SU-DHL-6 (cell line): Measurements from ENCODE around the gene UROC1.

ENCODE experiments used
- H2AFZ ChIP-seq: fragments of 200-600 bp; sonication (generic); 2 replicates; pipeline ENCODE4 v1.6.1; 2014; ENCODE audit warnings: low read depth, mild to moderate bottlenecking, moderate library complexity, mixed read lengths, antibody characterized with exemption, low read length; ENCODE audit not compliant: severe bottlenecking
- H3F3A ChIP-seq: fragments of 200-600 bp; shearing (Covaris generic); 2 replicates; pipeline ENCODE4 v1.6.0; 2016; ENCODE audit warnings: antibody characterized with exemption, mild to moderate bottlenecking; ENCODE audit not compliant: insufficient read depth
- H3K27ac ChIP-seq: fragments of 200-600 bp; sonication (generic); 2 replicates; pipeline ENCODE4 v1.5.1; 2016; ENCODE audit warnings: low read depth, mild to moderate bottlenecking, low read length, moderate library complexity, mixed read lengths
- H3K27me3 ChIP-seq: fragments of 200-600 bp; sonication (generic), shearing (Covaris generic); 2 replicates; pipeline ENCODE4 v1.6.0; 2014; ENCODE audit warnings: mild to moderate bottlenecking, low read length
- H3K36me3 ChIP-seq: fragments of 200-600 bp; sonication (generic); 2 replicates; pipeline ENCODE4 v1.6.1; 2014; ENCODE audit warnings: mild to moderate bottlenecking, low read length, mixed read lengths
- H3K4me2 ChIP-seq: fragments of 300-600, 200-600 bp; shearing (Covaris generic), sonication (generic); 2 replicates; pipeline ENCODE4 v1.6.0; 2014; ENCODE audit warnings: low read length, low read depth, mild to moderate bottlenecking; ENCODE audit not compliant: poor library complexity, severe bottlenecking
- H3K4me3 ChIP-seq: fragments of 200-600 bp; sonication (generic); 2 replicates; pipeline ENCODE4 v1.5.1; 2014; ENCODE audit warnings: antibody characterized with exemption, low read length, mild to moderate bottlenecking, mixed read lengths; ENCODE audit not compliant: insufficient read depth, poor library complexity, severe bottlenecking
- H3K79me2 ChIP-seq: fragments of 200-600 bp; sonication (generic); 2 replicates; pipeline ENCODE4 v1.6.1; 2014; ENCODE audit warnings: mild to moderate bottlenecking, low read length, moderate library complexity; ENCODE audit not compliant: insufficient read depth
- H3K9ac ChIP-seq: fragments of 200-600 bp; sonication (generic); 2 replicates; pipeline ENCODE4 v1.7.0; 2014; ENCODE audit warnings: mild to moderate bottlenecking, low read length
- H3K9me2 ChIP-seq: fragments of 200-600 bp; sonication (generic); replicated peaks from 2 replicates; pipeline ENCODE4 v1.6.1; 2014; ENCODE audit warnings: low read length; ENCODE audit not compliant: insufficient read depth
- H3K9me3 ChIP-seq: fragments of 200-600 bp; sonication (generic); 2 replicates; pipeline ENCODE4 v1.6.1; 2014; ENCODE audit warnings: low read length, mixed read lengths; ENCODE audit not compliant: insufficient read depth
- H4K20me1 ChIP-seq: fragments of 200-600 bp; sonication (generic); 2 replicates; pipeline ENCODE4 v1.6.1; 2014; ENCODE audit warnings: low read depth, mild to moderate bottlenecking, antibody characterized with exemption, low read length, moderate library complexity, mixed read lengths
- EZH2phosphoT487 ChIP-seq: fragments of 200-600 bp; sonication (generic), shearing (Covaris generic); conservative IDR thresholded peaks from 2 replicates; pipeline ENCODE4 v1.6.1; 2018; ENCODE audit warnings: mild to moderate bottlenecking, antibody characterized with exemption, low read length, moderate library complexity, mixed read lengths
- TF ChIP-seq, protein P1 (sequence below): fragments of 200-600 bp; sonication (generic); IDR thresholded peaks from one replicate; pipeline ENCODE4 v1.5.1; 2017; ENCODE audit warnings: antibody characterized with exemption, mild to moderate bottlenecking, low read length, moderate library complexity; ENCODE audit not compliant: insufficient read depth, poor library complexity, severe bottlenecking

UROC1 gene

GRCh38 chr3:126557761-126558160 is 40.2 kb upstream of the UROC1 start:
- Histone ChIP-seq H3K36me3 (no peaks in the 10 kb centered on the region), H3K9me2 (no peaks in the 10 kb centered on the region), H3K9me3 (no peaks in the 10 kb centered on the region), H4K20me1 (no peaks in the 10 kb centered on the region), H3K9ac (no peak overlapping the region), H3F3A (no peaks in the 10 kb centered on the region), H2AFZ (no peak overlapping the region), H3K4me2 (no peak overlapping the region), H3K27ac (no peak overlapping the region), H3K27me3 (no peaks in the 10 kb centered on the region), H3K4me3 (no peak overlapping the region), H3K79me2 (no peaks in the 10 kb centered on the region)
- TF ChIP-seq, protein P1, sequence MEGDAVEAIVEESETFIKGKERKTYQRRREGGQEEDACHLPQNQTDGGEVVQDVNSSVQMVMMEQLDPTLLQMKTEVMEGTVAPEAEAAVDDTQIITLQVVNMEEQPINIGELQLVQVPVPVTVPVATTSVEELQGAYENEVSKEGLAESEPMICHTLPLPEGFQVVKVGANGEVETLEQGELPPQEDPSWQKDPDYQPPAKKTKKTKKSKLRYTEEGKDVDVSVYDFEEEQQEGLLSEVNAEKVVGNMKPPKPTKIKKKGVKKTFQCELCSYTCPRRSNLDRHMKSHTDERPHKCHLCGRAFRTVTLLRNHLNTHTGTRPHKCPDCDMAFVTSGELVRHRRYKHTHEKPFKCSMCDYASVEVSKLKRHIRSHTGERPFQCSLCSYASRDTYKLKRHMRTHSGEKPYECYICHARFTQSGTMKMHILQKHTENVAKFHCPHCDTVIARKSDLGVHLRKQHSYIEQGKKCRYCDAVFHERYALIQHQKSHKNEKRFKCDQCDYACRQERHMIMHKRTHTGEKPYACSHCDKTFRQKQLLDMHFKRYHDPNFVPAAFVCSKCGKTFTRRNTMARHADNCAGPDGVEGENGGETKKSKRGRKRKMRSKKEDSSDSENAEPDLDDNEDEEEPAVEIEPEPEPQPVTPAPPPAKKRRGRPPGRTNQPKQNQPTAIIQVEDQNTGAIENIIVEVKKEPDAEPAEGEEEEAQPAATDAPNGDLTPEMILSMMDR: no peak
- TF ChIP-seq EZH2phosphoT487: no peak

GRCh38 chr3:126557415-126557745 is 39.8 kb upstream of the UROC1 start:
- TF ChIP-seq, protein P1: no peak
- TF ChIP-seq EZH2phosphoT487: no peak
- H3K79me2 ChIP-seq: no peaks in the 10 kb centered on the region
- no peaks in the 10 kb centered on the region for H3K9me2 ChIP-seq
- no peak overlapping the region for H3K4me2 ChIP-seq
- no peak overlapping the region for H3K27ac ChIP-seq
- no peak overlapping the region for H3K4me3 ChIP-seq
- no peaks in the 10 kb centered on the region for H3F3A ChIP-seq
- no peak overlapping the region for H3K9ac ChIP-seq
- no peaks in the 10 kb centered on the region for H3K36me3 ChIP-seq
- H2AFZ ChIP-seq: no peak overlapping the region
- H3K27me3 ChIP-seq: no peaks in the 10 kb centered on the region
- H3K9me3 ChIP-seq: no peaks in the 10 kb centered on the region
- no peaks in the 10 kb centered on the region for H4K20me1 ChIP-seq

DNA sequence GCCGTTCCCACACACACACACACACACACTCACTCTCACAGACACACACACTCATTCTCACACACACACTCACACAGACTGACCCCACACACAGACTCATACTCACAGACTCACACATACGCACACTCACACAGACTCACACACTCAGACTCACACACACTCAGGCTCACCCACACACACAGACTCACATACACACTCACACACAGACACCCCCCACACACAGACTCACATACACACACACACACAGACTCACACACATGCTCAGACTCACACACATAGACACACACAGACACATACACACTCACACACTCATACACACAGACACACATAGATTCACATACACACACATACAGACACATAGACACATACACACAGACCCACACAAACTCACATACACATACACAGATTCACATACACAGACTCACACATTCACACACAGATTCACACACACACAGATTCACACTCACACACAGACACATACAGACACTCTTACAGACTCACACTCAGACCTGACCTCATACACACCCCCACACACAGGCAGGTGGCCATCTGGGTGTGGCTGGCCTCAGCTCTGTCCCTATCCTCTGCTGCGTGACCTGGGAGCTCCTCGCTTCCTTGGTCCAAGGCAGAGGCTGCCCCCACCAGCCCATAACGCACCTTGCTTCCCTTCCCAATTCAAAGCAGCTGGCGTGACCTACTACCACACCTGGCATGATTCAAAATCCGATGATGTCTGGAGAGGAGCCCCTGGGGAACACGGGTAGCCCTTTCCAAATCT is 39.3 kb upstream of the UROC1 start:
- no peaks in the 10 kb centered on the region for H3K79me2 ChIP-seq
- TF ChIP-seq EZH2phosphoT487: no peak
- TF ChIP-seq, protein P1: no peak
- H3K4me2 ChIP-seq: no peak overlapping the region

More for the DNA sequence above, 39.3 kb upstream of the UROC1 start:
- no peak overlapping the region for H3K27ac ChIP-seq
- no peak overlapping the region for H3K4me3 ChIP-seq
- H4K20me1 ChIP-seq: no peaks in the 10 kb centered on the region
- H3K27me3 ChIP-seq: no peaks in the 10 kb centered on the region
- no peak overlapping the region for H3K9ac ChIP-seq
- H2AFZ ChIP-seq: no peak overlapping the region
- no peaks in the 10 kb centered on the region for H3K9me3 ChIP-seq
- H3F3A ChIP-seq: no peaks in the 10 kb centered on the region
- no peaks in the 10 kb centered on the region for H3K36me3 ChIP-seq
- no peaks in the 10 kb centered on the region for H3K9me2 ChIP-seq
